HPDE6-E6E7 (cell line): ENCODE data around the gene KCND3.

ENCODE experiments used
- DNase-seq: peaks from one replicate; pipeline ENCODE4 v3.0.0; 2011; ENCODE audit warnings: missing footprints; ENCODE audit errors: extremely low spot score

KCND3 gene

GRCh38 chr1:111989531-111990025 is at the start of gene KCND3:
Gene KCND3, minus strand, starts transcription at chr1:111989668.
- no peak for DNase-seq

GRCh38 chr1:112034277-112034676 is 44.8 kb upstream of the KCND3 start:
- no peak for DNase-seq

GRCh38 chr1:112033439-112034120 is 44.1 kb upstream of the KCND3 start:
- DNase-seq, result no peak

- DNase-seq, result no peak
Observed at GRCh38 chr1:112030157-112030556, 40.7 kb upstream of the KCND3 start.

- no peak for DNase-seq
Observed at GRCh38 chr1:112027696-112028095, 38.2 kb upstream of the KCND3 start.

GRCh38 chr1:112026501-112026900 is 37.0 kb upstream of the KCND3 start:
- no peak for DNase-seq

GRCh38 chr1:112026016-112026415 is 36.5 kb upstream of the KCND3 start:
- no peak for DNase-seq

- no peak for DNase-seq
Observed at GRCh38 chr1:112021263-112021662, 31.8 kb upstream of the KCND3 start.

- DNase-seq, result no peak
Observed at GRCh38 chr1:112017183-112017582, 27.7 kb upstream of the KCND3 start.

- no peak for DNase-seq
Observed at GRCh38 chr1:112012823-112013222, 23.4 kb upstream of the KCND3 start.

GRCh38 chr1:112011202-112011601 is 21.7 kb upstream of the KCND3 start:
- peak; percentile 12 for DNase-seq

- DNase-seq, result no peak
Observed at GRCh38 chr1:112007169-112007568, 17.7 kb upstream of the KCND3 start.

- no peak for DNase-seq
Observed at GRCh38 chr1:112006416-112007025, 17.1 kb upstream of the KCND3 start.

- DNase-seq, result no peak
Observed at GRCh38 chr1:112004076-112004475, 14.6 kb upstream of the KCND3 start.

- DNase-seq, result no peak
Observed at GRCh38 chr1:112002514-112002913, 13.0 kb upstream of the KCND3 start.

GRCh38 chr1:112001436-112001835 is 12.0 kb upstream of the KCND3 start:
- DNase-seq, result no peak

- no peak for DNase-seq
Observed at GRCh38 chr1:112000048-112000447, 10.6 kb upstream of the KCND3 start.

- DNase-seq, result no peak
Observed at GRCh38 chr1:111998332-111998731, 8.9 kb upstream of the KCND3 start.

GRCh38 chr1:111992476-111992875 is 3.0 kb upstream of the KCND3 start:
- DNase-seq, result no peak

GRCh38 chr1:111990878-111991718 is 1.6 kb upstream of the KCND3 start:
- peak; percentile 52 for DNase-seq

GRCh38 chr1:111990026-111990877 is 784 bp upstream of the KCND3 start:
- DNase-seq, result no peak
